ENCODE results near the gene ADCYAP1R1.

- TF ChIP-seq POLR2A (IDR thresholded peaks at IDR 0.05) (no peak), CTCF (IDR thresholded peaks at IDR 0.05) (no peak)
Measured at GRCh38 chr7:31071645-31072029, 19.5 kb downstream of the ADCYAP1R1 start.
